ENCODE results near the gene CTPS2. TPM values are rescaled to one million over a fixed set of nuclear protein-coding genes. Genes with fewer than 3 reads are reported as not detected.
A peak's percentile ranks its signal among the peaks of the same experiment; 100 is the strongest.
"Not testable (repeated sequence)": the region's sequence is repeated elsewhere in the genome, so short reads cannot be mapped to it uniquely, and the experiment has no call there.

The CTPS2 gene
- total and polyA plus RNA-seq, 2 donors from 2014 or later, result 5.9 to 13.7 TPM

DNA sequence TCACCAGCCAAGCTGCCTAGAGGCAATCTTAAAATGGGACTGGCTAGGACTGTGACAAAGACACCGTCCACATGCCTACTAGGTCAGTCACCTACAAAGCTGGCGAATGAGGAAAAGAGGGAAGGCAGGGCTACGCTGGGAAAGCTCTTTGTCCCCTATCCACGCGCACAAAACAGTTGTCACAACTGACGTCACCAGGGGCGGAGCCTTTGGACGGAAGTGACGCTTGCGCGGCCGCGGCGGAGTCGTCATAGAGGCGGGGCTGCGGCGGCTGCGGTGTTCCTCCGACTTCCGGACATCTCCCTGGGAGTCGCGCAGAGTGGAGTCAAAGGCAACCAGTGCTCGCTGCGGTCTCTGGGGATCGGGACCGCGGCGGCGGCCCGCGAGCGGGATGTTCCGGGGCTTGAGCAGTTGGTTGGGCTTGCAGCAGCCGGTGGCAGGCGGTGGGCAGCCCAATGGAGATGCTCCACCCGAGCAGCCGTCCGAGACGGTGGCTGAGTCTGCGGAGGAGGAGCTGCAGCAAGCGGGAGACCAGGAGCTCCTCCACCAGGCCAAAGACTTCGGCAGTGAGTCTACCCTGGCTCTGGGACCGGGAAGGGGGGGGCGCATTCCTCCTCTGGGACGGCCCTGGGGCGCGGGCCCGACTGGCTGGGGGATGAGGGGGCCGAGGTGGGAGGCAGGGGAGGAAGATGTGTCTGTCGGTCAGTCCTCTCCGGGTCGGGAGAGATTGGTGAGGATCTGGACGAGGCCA lies 7.0 kb upstream of the CTPS2 start, which contains the start of gene SYAP1:
TSS of gene SYAP1 (plus strand) at position 279 of the 751 bp plus-strand sequence. CDS start at position 392, 113 bp downstream.
- intact Hi-C loops (cut with DNase I), result no loop called here
- Histone ChIP-seq H3K4me1 (ENCODE audit: control insufficient read depth in 2 of 3, insufficient read depth in 2 of 3, low read depth in 1 of 3, low read length in 3 of 3) (peaks cover 0 to 11% (median 3%) of the 10 kb centered on the region in 3 donors), H3K36me3 (ENCODE audit: control insufficient read depth in 2 of 3, insufficient read depth in 3 of 3, low read length in 3 of 3) (no peaks in the 10 kb centered on the region), H3K4me3 (ENCODE audit: low read length in 3 of 3) (peak within 1 kb of the TSS; percentile 65 to 99 (median 79)), H3K9ac (ENCODE audit: low read length in 3 of 3) (peak within 1 kb of the TSS; percentile 81 to 99 (median 90)), H3K27ac (ENCODE audit: low read depth in 2 of 2, low read length in 2 of 2) (peak within 1 kb of the TSS; percentile 94 to 97), H3K9me3 (ENCODE audit: control insufficient read depth in 2 of 3, insufficient read depth in 1 of 3, low read length in 3 of 3) (no peaks in the 10 kb centered on the region), H3K27me3 (ENCODE audit: control insufficient read depth, insufficient read depth, low read length) (no peaks in the 10 kb centered on the region)
- DNase-seq (peak; percentile 97 to 99 (median 98)), FAIRE-seq (peak; percentile 92)
- TF ChIP-seq, protein P1, sequence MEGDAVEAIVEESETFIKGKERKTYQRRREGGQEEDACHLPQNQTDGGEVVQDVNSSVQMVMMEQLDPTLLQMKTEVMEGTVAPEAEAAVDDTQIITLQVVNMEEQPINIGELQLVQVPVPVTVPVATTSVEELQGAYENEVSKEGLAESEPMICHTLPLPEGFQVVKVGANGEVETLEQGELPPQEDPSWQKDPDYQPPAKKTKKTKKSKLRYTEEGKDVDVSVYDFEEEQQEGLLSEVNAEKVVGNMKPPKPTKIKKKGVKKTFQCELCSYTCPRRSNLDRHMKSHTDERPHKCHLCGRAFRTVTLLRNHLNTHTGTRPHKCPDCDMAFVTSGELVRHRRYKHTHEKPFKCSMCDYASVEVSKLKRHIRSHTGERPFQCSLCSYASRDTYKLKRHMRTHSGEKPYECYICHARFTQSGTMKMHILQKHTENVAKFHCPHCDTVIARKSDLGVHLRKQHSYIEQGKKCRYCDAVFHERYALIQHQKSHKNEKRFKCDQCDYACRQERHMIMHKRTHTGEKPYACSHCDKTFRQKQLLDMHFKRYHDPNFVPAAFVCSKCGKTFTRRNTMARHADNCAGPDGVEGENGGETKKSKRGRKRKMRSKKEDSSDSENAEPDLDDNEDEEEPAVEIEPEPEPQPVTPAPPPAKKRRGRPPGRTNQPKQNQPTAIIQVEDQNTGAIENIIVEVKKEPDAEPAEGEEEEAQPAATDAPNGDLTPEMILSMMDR (IDR thresholded peaks at IDR 0.05; ENCODE audit: borderline replicate concordance, extremely low read depth, insufficient read depth), result no peak

DNA sequence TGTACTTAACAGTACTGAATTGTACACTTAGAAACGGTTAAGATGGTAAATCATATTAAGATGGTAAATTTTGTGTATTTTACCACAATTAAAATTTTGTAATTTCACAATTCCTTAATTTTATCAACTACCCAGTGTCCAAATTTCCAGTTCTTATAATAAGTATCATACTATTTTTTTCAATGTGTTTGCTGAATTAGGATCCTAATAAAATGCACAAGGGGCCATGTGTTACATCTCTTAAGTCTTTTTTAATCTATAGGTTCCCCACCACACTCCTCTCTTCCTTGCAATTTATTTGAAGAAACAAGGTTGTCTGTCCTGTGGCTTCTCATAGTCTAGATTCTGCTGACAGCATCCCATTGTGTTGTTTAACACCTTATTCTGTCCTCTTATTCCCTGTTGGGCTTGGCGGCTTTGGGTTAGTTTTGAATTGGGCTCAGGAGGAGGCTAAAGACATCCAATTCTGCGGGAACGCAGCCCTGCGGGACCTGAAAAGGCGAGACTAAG lies 6.4 kb upstream of the CTPS2 start:
- DNase-seq (no peak), FAIRE-seq (no peak)
- Histone ChIP-seq H3K9ac (ENCODE audit: low read length in 3 of 3) (peak overlapping the region; percentile 77 to 99 (median 90)), H3K36me3 (ENCODE audit: control insufficient read depth in 2 of 3, insufficient read depth in 3 of 3, low read length in 3 of 3) (no peaks in the 10 kb centered on the region), H3K4me1 (ENCODE audit: control insufficient read depth in 2 of 3, insufficient read depth in 2 of 3, low read depth in 1 of 3, low read length in 3 of 3) (peaks cover 0 to 11% (median 3%) of the 10 kb centered on the region in 3 donors), H3K4me3 (ENCODE audit: low read length in 3 of 3) (peak overlapping the region; percentile 65 to 99 (median 79)), H3K27me3 (ENCODE audit: control insufficient read depth, insufficient read depth, low read length) (no peaks in the 10 kb centered on the region), H3K27ac (ENCODE audit: low read depth in 2 of 2, low read length in 2 of 2) (peak overlapping the region; percentile 94 to 97), H3K9me3 (ENCODE audit: control insufficient read depth in 2 of 3, insufficient read depth in 1 of 3, low read length in 3 of 3) (no peaks in the 10 kb centered on the region)
- intact Hi-C loops (cut with DNase I), result no loop called here
- TF ChIP-seq, protein P1 (IDR thresholded peaks at IDR 0.05; ENCODE audit: borderline replicate concordance, extremely low read depth, insufficient read depth), result no peak

DNA sequence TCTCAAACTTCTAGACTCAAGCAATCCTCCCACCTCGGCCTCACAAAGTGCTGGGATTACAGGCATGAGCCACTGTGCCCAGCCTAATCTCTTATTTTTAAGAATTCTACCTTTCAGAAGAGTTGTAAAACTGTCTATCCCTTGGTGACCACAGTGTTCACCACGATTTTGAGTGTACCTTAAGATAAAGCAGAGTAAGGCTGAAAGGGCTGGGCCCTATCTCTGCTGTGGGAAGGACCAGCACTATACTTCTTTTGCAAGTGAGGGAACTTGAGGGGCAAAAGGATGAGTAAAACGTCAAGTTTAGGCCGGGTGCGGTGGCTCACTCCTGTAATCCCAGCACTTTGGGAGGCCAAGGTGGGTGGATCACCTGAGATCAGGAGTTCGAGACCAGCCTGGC lies 4.0 kb upstream of the CTPS2 start:
- H3K36me3 ChIP-seq (ENCODE audit: control insufficient read depth in 2 of 3, insufficient read depth in 3 of 3, low read length in 3 of 3); DNase-seq; intact Hi-C loops (cut with DNase I); FAIRE-seq; H3K9me3 ChIP-seq (ENCODE audit: control insufficient read depth in 2 of 3, insufficient read depth in 1 of 3, low read length in 3 of 3); H3K4me1 ChIP-seq (ENCODE audit: control insufficient read depth in 2 of 3, insufficient read depth in 2 of 3, low read depth in 1 of 3, low read length in 3 of 3); H3K4me3 ChIP-seq (ENCODE audit: low read length in 3 of 3); H3K27me3 ChIP-seq (ENCODE audit: control insufficient read depth, insufficient read depth, low read length); H3K27ac ChIP-seq (ENCODE audit: low read depth in 2 of 2, low read length in 2 of 2); H3K9ac ChIP-seq (ENCODE audit: low read length in 3 of 3): not testable (repeated sequence)

DNA sequence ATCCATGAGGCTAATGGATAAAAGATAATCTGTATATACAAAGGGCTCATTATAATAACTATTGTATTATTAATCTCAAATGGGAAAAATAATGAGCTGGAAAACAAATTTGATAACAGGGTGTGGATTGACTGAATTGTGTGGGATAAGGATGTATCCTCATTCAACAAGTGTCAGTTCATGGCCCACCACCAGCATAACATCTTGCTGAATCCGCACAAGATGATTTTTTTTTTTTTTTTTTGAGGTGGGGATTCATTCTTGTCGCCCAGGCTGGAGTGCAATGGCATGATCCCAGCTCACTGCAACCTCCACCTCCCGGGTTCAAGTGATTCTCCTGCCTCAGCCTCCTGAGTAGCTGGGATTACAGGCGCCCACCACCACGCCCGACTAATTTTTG lies 3.2 kb upstream of the CTPS2 start:
- H3K9me3 ChIP-seq (ENCODE audit: control insufficient read depth in 2 of 3, insufficient read depth in 1 of 3, low read length in 3 of 3); FAIRE-seq; H3K27ac ChIP-seq (ENCODE audit: low read depth in 2 of 2, low read length in 2 of 2); H3K9ac ChIP-seq (ENCODE audit: low read length in 3 of 3); H3K4me3 ChIP-seq (ENCODE audit: low read length in 3 of 3); H3K4me1 ChIP-seq (ENCODE audit: control insufficient read depth in 2 of 3, insufficient read depth in 2 of 3, low read depth in 1 of 3, low read length in 3 of 3); intact Hi-C loops (cut with DNase I); H3K36me3 ChIP-seq (ENCODE audit: control insufficient read depth in 2 of 3, insufficient read depth in 3 of 3, low read length in 3 of 3); DNase-seq; H3K27me3 ChIP-seq (ENCODE audit: control insufficient read depth, insufficient read depth, low read length): not testable (repeated sequence)

All from kidney (tissue), 14 donors.